ENCODE measurements around the gene LGR6. TPM values are rescaled to one million over a fixed set of nuclear protein-coding genes. Genes with fewer than 3 reads are reported as not detected.

LGR6 gene
- total RNA-seq, 1 experiment from 2014 or later: 1.0 TPM

DNA sequence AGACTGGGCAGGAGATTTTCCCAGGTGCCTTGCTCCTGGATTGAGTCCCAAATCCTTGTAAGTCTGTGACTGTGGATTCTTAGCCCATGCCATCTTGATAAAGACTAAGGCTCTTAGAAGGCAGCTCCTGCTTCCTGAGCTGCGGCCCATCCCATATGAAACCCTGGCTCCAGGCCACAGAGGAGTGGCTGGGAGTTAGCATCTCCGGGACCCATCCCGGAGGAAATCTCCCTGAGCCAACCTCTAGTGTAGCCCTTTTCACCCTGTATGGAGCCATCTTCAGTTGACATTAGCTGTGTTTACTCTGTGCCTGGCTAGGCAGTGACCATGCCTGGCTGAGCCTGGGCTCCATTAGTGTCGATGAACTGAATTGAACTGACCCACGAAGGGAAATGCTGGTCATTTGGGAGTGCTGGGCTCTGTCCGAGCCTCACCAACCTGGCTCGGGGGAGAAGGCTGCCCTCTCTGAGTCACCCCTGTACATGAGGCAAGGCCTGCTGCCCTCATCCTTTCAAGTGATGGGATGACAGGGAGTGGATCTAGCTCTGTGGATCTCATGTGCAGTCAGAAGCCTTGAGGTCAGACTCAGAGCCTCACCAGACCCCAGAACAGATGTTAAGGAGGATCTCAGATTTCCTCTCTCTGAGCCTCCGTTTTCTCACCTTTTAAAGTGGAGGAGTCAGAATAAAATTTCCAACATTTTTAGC, 37.5 kb downstream of the LGR6 start:
- Histone ChIP-seq H3K79me1 (ENCODE audit: insufficient read depth, low read depth, low read length, poor library complexity, severe bottlenecking) (no peaks in the 10 kb centered on the region), H3K4me1 (ENCODE audit: insufficient read depth, low read length) (no peaks in the 10 kb centered on the region), H3K9ac (ENCODE audit: extremely low read depth, insufficient read length, low read length) (no peak overlapping the region), H2BK15ac (ENCODE audit: low read depth, low read length) (no peak overlapping the region), H3K14ac (ENCODE audit: insufficient read depth, low read length) (no peak overlapping the region), H3K4ac (ENCODE audit: low read depth, low read length) (no peak overlapping the region), H2BK12ac (ENCODE audit: insufficient read length, low read depth, low read length) (no peak overlapping the region), H2BK5ac (ENCODE audit: insufficient read length, low read length) (no peak overlapping the region), H2AFZ (ENCODE audit: low read length) (no peak overlapping the region), H4K5ac (ENCODE audit: insufficient read length, low read depth, low read length) (no peak overlapping the region), H4K8ac (replicated peaks; ENCODE audit: insufficient read length, low read depth, low read length) (no peak overlapping the region), H3K27ac (ENCODE audit: insufficient read length, low read depth, low read length) (no peak overlapping the region), H4K20me1 (ENCODE audit: control insufficient read depth, insufficient read depth, insufficient read length) (no peaks in the 10 kb centered on the region), H3K4me2 (ENCODE audit: insufficient read depth, insufficient read length, low read length) (no peak overlapping the region), H3K9me3 (ENCODE audit: control insufficient read depth, low read depth, low read length) (no peaks in the 10 kb centered on the region), H3K18ac (ENCODE audit: insufficient read length, low read depth, low read length) (no peak overlapping the region), H3K56ac (ENCODE audit: insufficient read length, low read depth, low read length) (no peak overlapping the region), H3K23ac (ENCODE audit: insufficient read length, low read depth, low read length) (no peak overlapping the region), H3K23me2 (ENCODE audit: insufficient read length, low read depth, low read length, poor library complexity, severe bottlenecking) (no peaks in the 10 kb centered on the region), H4K91ac (ENCODE audit: insufficient read length, low read depth, low read length) (no peak overlapping the region), H2AK5ac (ENCODE audit: insufficient read length, low read length) (no peak overlapping the region), H3K79me2 (ENCODE audit: insufficient read depth, low read length) (no peaks in the 10 kb centered on the region), H3T11ph (ENCODE audit: low read length) (no peak overlapping the region), H2BK120ac (ENCODE audit: low read depth, low read length, poor library complexity, severe bottlenecking) (no peak overlapping the region), H3K27me3 (ENCODE audit: insufficient read depth, low read length) (no peaks in the 10 kb centered on the region; the same call in 1 of the 2 replicates), H2BK20ac (ENCODE audit: low read depth, low read length, poor library complexity, severe bottlenecking) (no peak overlapping the region)
- no peak for DNase-seq
- peaks cover 17 to 24% of the 10 kb centered on the region in 2 experiments for H3K4me1 Mint-ChIP-seq
- H3K27ac Mint-ChIP-seq: peak overlapping the region in 1 of 3 experiments; percentile 41; a peak in 1 of 7 replicates
- TF ChIP-seq, protein P1, sequence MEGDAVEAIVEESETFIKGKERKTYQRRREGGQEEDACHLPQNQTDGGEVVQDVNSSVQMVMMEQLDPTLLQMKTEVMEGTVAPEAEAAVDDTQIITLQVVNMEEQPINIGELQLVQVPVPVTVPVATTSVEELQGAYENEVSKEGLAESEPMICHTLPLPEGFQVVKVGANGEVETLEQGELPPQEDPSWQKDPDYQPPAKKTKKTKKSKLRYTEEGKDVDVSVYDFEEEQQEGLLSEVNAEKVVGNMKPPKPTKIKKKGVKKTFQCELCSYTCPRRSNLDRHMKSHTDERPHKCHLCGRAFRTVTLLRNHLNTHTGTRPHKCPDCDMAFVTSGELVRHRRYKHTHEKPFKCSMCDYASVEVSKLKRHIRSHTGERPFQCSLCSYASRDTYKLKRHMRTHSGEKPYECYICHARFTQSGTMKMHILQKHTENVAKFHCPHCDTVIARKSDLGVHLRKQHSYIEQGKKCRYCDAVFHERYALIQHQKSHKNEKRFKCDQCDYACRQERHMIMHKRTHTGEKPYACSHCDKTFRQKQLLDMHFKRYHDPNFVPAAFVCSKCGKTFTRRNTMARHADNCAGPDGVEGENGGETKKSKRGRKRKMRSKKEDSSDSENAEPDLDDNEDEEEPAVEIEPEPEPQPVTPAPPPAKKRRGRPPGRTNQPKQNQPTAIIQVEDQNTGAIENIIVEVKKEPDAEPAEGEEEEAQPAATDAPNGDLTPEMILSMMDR (conservative IDR thresholded peaks at IDR 0.05): no peak
- no peaks in the 10 kb centered on the region; a peak in 1 of 5 replicates for H3K9me3 Mint-ChIP-seq
- H3K4me3 Mint-ChIP-seq: no peak overlapping the region; a peak in 1 of 5 replicates
- no CpG with 5 or more reads among the region's 8 CpGs for WGBS (ENCODE audit: extremely low coverage, insufficient read length, low lambda C conversion rate)
- no peaks in the 10 kb centered on the region for H3K36me3 Mint-ChIP-seq (ENCODE audit: insufficient read depth in 1 of 3, low read depth in 3 of 3)
- H3K27me3 Mint-ChIP-seq (ENCODE audit: low read depth): peaks cover 9% of the 10 kb centered on the region; the same call in 1 of the 2 replicates

All from H9 (cell line).